ENCODE data around the gene KRTAP4-7.

- TF ChIP-seq FOSL1 (IDR thresholded peaks at IDR 0.05; ENCODE audit: low read depth) (no peak), CTCF (IDR thresholded peaks at IDR 0.05 in 2 of 3, conservative IDR thresholded peaks at IDR 0.05 in 1 of 3; ENCODE audit: borderline replicate concordance in 1 of 3, insufficient read depth in 1 of 3, low read depth in 2 of 3, low read length in 2 of 3) (no peak), MAX (IDR thresholded peaks at IDR 0.05) (no peak), ZNF274 (IDR thresholded peaks at IDR 0.05; ENCODE audit: low read depth, low read length) (no peak), EZH2 (IDR thresholded peaks at IDR 0.05) (no peak), JUND (IDR thresholded peaks at IDR 0.05) (no peak), SP1 (IDR thresholded peaks at IDR 0.05; ENCODE audit: low read depth) (no peak), ZBTB33 (IDR thresholded peaks at IDR 0.05; ENCODE audit: extremely low read depth, insufficient replicate concordance, low read length) (no peak), ZFX (IDR thresholded peaks at IDR 0.05) (no peak), POLR2A (IDR thresholded peaks at IDR 0.05; ENCODE audit: borderline replicate concordance, extremely low read depth, insufficient read depth, insufficient read length) (no peak), CEBPB (IDR thresholded peaks at IDR 0.05; ENCODE audit: low read depth) (no peak)
Observed at GRCh38 chr17:41048441-41048840, 35.5 kb upstream of the KRTAP4-7 start.

Measured in HCT116 (cell line).